ENCODE results near the gene SHB.

SHB gene

DNA sequence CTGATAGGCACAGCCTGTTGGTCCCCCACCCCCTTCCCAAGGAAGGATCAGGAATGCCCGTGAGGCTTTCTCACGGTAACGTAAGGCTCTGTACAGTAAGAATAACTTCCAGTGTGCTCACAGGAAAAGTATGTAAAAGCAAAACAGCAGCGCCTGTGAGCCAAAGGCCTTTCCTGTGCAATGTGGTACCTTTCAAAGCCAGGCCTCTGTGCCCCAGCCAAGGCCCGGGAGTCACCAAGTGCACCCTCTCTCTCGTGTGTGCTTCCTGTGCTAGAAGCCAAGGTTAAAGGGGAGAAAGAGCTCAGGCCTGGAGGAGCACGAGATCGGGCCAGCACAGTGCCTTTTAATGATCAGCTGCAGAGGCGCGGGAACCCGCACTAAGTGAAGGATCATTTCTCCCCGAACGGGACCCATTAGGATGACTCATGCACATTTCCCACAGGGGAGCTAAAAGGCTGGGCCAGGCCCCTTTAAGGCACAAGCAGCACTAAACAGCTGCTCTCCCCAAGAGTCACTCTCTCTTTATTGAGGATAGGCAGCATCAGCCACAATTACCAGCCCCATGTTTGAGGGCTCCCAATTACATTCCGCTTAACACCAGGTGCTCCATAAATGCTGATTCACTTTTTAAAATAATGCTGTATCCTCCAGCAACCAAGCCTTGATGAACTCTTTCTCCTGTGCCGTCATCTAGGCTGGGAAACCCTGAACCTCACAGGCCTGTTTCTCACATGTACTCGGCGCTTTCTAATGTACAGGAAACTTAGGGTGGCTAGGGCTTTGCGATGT, 42.8 kb downstream of the SHB start:
- in situ Hi-C loops (cut with MboI; ENCODE audit: low sequenced_read_pairs), result no loop called here

DNA sequence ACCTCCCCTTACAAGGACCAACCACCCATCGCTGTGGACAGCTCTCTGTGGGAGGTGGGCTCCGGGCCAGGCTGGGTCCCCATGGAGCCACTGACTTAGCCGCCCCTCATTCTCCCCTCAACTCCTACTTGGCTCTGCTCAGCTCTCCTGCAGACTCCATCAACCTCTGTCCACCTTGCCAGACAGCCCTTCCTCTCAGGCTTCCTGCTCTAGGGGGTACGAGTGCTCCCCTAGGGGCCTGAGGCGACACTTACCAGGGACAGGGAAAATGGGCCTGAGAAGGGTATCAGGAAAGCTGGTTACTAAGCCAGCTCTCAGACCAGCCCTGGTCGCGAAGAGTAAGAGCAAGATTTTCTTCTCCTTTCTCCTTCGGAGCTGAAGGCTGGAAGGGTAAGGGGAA, 43.9 kb downstream of the SHB start:
- in situ Hi-C loops (cut with MboI; ENCODE audit: low sequenced_read_pairs), result no loop called here

DNA sequence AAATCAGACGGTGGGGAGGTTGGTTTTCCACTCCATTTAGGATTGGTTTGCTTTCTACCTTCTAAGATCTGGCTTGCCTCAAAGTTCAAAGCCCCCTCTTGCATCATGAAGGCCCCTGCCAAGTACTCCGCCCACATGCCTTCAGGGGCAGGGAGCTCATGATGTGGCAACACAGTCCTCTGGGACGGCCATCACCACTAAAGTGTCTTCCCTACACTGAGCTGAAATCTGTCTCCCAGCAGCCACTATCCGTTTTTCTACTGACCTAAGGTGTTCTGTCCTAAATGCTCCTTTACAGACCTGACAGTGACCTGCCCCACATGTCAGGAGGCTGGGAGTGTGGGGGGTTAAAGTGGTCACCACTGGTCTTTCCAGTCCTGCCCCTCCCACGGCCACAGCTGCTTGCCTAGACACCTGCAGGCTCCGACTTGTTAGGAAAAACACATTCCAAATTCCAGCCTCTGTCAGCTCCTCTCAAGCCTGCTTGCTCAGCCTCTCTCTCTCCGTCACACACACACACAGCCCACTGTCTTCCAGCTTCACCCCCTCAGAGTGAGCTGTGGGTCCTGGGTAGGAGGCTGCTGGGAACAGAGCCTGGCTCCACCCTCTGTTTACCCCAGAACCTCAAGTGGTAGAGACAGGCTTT, 44.9 kb downstream of the SHB start:
- in situ Hi-C loops (cut with MboI; ENCODE audit: low sequenced_read_pairs), result no loop called here

DNA sequence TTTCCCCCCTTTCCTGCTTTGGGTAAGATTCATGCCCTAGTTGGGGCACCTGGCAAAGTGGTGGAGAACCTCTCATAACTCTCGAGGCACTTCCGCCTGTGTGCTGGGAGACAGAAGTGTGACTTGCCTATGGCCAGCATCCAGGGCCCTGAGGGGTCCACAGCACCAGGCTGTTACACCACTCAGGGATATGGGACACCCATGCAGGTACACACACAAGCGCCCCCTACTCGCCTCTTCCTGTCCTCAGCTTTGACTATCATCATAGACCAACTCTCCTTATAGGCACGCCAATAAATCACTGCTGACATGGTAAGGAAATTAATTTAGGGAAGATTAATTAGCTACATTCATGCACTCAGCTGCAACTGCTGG, 45.4 kb downstream of the SHB start:
- in situ Hi-C loops (cut with MboI; ENCODE audit: low sequenced_read_pairs), result no loop called here

DNA sequence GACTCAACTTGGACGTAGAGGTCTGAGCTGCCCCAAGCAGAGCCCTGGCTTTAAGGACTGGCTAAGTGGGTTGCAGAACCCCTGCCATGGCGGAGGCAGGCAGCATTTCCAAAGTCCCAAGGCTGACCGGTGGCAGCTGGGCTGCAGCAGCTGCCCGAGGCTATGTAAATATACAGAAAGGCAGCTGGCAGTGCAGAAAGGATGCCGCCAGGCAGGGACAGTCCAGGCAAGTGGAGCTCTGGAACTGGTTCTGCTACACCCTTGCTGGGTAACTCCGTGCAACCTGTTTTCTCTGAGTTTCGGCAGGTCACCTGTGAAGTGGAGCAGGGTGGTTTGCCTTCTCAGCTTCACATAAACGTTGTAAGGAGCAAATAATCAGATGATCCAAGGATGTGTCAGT, 46.0 kb downstream of the SHB start:
- in situ Hi-C loops (cut with MboI; ENCODE audit: low sequenced_read_pairs), result no loop called here

DNA sequence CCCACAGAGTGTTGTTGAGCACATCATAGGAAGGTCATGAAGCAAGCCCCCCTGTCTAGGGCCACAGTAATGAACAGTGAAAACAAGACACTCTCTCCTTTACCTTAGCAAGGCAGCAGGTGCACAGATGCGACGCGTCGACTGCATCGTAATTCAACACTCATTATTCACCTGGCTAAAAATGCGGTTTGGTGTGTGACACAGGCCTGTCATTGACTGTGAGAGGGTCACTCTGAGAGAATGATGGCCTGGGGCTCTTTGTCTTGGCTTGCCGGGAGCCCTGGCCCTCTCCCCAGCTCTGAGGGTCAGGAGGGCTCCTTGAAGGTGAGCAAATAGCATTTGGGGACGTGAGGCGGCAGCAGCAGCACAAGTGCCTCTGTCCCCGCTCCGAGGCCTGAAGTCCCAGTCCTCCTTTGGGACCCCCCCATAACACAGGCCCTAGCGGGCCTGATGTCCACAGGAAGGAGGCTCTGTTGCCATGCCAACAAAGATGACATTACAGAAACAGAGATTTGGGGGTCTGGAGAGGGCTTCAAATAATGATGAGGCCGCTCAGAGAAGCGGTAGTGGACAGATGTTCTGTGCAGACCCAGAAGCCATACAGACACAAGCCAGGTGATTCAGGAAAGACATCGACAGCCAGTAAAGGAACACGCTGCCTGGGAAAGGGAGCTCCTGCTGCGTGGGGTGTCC, 46.7 kb downstream of the SHB start:
- in situ Hi-C loops (cut with MboI; ENCODE audit: low sequenced_read_pairs), result no loop called here

DNA sequence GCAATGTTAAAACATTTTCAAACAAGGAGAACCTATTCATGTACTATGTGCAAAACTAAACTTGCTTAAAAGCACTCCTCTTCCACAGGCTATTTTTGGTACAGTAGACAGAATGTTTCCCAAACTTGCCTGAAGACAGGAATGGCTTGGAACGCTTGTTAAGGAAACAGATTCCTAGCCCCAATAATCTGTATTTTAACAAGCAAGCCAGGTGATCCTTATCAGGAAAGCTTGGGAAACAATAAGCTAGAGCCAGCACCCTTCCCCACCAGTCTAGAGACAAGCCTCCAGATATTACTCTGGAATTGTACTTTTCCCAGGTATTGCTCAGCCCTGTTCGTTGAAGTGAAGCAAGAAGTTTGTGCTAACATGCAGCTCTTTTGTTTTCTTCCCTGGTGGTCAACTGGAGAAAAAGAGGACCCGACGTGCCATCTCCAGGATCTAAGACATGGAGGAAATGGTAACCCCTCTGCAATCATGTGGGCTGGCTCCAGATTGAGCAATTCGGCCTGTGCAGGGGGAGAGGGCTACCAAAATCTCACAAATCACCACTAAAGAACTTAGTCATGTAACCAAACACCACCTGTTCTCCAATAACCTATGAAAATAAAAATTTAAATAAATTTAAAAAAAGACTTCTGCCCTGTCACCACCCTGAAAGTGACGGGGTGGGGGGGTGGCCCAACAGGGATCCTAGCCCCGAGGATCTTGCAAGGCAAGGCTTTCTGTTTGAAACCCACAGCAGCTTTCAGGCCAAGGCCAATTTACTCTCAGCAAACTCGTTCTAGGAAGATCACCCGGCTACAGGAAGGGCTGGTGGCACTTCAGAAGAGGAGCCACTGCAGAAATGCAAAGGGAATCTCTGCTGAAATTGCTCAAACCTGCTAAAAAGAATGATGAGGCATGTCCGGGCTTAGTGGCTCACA, 48.6 kb downstream of the SHB start:
- in situ Hi-C loops (cut with MboI; ENCODE audit: low sequenced_read_pairs), result no loop called here

DNA sequence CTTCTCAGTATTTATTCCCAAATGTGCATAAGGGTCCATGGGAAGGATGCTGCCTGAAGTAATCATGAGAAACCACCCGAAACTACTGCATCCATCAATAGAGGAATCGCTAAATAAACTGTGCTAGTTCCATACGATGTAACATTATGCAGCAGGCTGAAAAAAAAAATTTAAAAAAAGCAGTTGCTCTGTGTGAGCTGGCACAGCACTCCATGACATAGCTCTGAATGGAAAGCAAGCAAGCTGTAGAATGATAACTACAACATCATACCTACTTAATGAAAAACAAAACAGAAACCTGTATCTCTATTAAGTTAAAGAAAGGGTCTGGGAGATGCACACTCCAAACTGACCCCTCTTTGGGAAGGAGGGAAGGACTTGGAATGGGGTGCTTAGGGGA, 49.3 kb downstream of the SHB start:
- in situ Hi-C loops (cut with MboI; ENCODE audit: low sequenced_read_pairs), result no loop called here

DNA sequence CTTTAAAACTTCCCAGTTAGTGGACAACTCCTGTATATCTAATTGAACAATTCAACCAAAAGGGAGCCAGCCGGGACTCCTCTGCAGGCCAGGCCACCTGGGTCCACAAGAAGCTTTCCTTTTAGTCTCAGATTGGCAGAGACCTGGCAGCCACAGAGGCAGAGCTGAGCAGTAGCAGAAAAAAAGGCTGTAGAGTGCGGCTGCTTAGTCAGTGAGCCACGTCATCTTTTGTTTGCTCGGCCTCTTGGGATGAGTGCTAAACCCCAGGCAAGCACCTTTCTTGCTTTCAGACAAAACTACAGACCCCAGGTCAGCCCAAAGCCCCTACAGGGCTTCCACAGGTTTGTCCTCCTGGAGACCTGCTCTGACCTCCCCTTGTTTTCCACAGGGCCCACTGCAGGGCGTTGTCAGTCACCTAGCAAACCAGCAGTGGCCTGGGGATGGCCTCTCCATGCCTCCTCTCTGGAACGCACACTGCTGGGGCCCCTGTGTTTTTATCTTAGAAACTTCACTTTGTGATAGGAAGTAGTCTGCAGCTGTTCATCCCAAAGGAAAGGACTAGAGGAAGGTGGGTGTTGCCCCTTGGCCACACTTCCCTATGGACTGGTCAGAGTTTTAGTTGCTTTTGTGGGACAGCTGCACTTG, 49.9 kb downstream of the SHB start:
- in situ Hi-C loops (cut with MboI; ENCODE audit: low sequenced_read_pairs), result no loop called here

DNA sequence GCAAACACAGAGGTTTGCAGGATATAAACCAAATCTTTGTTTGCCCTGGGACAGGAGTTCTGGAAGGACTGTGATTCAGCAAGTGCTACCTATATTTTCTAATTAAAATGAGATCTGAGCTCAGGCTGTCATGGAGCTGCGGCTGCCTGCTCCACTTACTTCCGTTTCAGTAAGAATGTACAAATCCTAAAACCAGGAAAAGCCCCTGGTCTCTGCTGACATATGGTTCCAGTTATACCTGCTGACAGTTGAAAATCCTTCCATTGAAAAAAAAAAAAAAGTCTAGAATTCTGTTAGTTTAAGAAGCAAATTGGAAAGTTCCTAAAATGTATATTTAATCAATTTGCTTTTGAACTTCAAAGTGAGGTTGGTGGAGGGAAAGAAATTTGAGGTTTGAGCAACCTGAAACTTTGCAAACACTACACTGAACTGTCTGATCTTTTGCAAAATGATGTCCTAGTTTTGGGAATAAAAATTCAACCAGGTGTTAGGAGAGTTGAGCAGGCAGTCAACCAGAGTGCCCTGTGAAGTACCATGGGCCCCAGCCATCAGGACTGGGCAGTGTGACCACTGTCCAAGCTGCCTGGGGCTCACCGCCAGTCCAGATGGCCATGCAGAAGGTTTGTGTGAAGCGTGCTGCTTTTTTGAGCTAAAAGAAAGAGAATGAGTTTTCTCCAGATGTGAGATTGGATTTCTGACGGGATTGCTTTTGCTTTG, 50.6 kb downstream of the SHB start:
- in situ Hi-C loops (cut with MboI; ENCODE audit: low sequenced_read_pairs), result no loop called here

DNA sequence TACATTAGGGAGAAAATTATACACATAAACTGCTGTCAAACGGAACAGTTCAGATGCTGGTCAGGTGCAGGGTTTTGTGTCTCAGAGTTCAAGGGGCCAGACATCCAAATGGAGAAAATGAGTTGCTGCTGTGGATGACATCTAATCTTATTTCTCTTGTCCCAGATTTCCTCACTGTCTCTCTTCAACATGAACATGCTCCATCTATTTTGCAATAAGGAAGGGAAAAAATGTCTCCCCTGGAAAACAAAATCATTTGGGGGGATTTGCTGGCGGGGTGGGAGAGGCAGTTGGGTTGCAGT, 51.2 kb downstream of the SHB start:
- in situ Hi-C loops (cut with MboI; ENCODE audit: low sequenced_read_pairs), result no loop called here

DNA sequence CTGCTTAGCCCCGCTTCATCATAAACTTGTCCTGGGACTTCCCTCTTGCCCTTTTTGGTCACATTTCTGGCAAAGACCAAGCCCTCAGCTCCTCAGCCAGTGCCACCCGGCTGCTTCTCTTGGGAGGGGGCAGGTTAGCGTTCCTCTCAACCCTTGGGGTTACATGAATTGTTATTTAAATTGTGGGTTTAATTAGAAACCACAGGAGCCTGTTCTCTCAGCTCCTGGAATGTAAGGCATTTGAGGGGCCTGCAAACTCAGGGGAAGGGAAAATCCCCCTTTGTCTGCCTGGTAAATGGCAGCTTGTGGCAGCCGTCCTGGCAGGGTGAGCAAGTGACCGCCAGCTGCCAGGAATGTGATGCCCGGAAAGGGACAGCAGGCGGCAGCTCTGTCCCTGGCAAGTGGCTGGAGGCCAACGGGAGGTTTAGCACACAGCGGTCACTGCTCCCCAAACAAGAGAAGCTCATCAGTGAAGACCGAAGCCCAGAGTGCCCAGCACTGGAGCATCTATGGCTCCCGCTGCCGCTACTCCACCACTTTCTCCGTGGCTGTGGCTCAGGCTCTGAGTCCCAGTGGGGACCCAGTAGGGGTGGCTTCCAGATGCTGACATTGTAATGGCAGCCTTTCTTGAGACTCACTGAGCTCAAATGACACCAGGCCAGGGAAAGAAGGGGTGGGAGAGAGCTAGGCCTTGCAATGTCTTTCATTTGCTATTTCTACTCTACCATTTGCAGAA, 51.7 kb downstream of the SHB start:
- in situ Hi-C loops (cut with MboI; ENCODE audit: low sequenced_read_pairs), result no loop called here

DNA sequence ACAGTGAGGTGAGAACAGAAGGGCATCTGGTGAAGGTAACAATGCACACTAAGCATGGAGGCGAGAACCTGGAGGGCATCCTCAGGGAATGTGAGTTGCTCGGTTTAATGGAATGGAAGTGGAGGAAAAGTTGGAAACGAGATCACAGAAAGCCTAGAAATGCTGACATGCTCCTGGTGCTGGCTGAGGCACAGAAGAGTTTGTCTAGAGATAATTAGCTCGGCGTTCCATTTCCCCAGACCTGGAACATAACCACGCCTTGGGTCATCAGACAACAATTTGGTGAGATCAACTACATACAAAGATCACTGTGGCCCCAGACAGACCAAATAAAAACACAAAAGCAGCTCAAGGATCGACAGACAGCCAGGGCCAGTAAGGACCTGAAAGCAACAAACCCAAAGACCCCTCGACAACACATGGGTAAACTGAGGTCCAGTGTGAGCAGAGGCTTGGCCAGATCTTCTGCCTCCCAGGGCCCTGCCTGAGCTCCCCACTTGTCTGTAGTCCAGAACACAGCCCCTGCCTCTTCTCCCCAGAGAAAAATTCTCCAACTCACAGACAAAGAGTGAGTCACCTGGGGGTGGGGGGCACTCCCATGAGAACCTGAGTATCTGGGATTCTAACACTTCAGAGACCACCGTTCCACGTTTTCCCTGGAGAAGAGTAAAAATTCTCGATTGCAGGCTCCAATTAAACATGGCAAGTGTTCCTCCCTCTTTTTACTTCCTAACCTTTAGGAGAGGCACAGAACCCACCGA, 52.5 kb downstream of the SHB start:
- in situ Hi-C loops (cut with MboI; ENCODE audit: low sequenced_read_pairs), result no loop called here

DNA sequence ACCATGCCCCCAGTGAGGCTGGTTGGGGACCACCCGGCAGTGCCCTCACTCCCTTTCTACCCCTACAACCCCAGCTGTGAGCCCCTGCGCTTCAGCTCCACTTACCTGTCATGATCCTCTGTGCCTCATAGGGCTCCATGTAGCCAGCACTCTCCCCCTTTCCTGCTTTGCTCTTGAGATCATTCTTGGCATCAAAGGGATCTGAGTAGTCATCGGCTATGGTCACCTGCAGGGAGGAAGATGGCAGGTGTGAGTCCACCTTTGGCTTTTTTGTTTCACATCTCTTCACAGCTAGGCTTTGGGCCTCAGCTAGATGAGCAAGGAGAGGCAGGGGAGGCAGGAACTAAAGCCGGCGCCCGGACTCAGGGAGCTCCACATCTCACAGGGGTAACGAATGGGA, 53.1 kb downstream of the SHB start:
- in situ Hi-C loops (cut with MboI; ENCODE audit: low sequenced_read_pairs), result no loop called here

DNA sequence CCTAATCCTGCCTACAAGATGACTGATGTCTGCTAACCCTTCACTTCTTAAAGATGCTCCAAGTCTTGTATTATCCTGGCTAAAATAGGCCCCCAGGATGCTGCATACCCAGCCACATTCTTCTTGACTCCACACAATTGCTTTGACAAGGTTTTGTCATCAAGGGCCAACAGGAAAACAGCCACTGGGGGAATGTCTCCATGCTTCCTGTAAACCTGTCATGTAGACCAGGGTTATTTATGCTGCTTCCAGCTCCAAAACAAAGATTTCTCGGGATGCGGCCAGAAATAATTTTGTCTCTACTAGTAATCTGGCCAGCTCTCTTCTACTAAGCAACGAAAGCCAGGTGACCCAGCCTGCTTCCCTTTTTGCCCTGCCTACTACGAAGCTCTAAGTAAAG, 53.8 kb downstream of the SHB start:
- in situ Hi-C loops (cut with MboI; ENCODE audit: low sequenced_read_pairs), result no loop called here

DNA sequence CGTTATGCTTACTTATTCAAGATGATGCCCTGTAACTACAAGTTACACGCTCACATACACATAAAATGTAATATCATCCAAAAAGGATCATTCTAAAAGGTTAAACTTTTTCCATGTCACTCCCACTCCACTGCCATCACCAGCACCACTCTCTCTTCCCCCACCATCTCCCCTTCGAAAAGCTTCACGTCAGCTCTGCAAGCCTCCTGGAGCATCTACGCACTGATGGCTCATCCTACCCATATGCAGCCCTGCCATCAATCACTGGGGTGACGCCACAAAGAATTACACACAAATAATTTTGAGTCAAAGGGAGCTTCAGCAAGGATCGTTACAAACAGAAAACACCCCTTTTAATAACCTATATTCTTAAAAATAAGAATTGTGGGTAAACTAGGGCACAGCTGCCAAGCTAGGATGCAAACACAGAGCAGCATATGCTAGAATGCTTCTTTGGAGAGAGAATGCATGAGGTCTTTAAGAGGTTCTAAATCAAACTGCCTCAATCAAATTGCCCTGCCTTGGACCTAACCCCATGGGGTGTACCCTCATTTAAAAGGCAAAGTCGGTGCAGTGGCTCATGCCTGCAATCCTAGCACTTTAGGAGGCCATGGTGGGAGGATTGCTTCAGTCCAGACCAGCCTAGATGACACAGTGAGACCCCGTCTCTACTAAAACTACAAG, 56.1 kb downstream of the SHB start:
- in situ Hi-C loops (cut with MboI; ENCODE audit: low sequenced_read_pairs), result no loop called here

DNA sequence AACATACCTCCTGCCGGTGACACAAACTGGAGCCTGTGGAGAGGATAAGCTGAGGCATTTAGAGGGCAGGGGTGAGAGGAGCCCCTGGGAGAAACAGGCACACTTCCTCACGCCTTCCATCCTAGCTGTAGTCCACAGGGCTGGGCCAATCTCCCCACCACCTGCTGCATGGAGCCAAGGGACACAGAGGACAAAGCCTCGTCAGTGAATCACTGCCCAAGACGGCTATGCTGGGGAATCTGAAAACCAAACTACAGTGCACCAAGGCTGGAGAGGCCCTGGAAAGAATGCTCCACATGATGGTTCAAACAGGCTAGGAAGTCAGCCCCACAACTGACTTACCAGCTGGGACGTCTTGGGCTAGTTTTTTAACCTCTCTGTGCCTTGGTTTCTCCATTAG, 57.0 kb downstream of the SHB start:
- in situ Hi-C loops (cut with MboI; ENCODE audit: low sequenced_read_pairs), result no loop called here
